ENCODE results near the gene MEIS3.
A peak's percentile ranks its signal among the peaks of the same experiment; 100 is the strongest.
"Not testable (repeated sequence)": the region's sequence is repeated elsewhere in the genome, so short reads cannot be mapped to it uniquely, and the experiment has no call there.

Gene MEIS3

DNA sequence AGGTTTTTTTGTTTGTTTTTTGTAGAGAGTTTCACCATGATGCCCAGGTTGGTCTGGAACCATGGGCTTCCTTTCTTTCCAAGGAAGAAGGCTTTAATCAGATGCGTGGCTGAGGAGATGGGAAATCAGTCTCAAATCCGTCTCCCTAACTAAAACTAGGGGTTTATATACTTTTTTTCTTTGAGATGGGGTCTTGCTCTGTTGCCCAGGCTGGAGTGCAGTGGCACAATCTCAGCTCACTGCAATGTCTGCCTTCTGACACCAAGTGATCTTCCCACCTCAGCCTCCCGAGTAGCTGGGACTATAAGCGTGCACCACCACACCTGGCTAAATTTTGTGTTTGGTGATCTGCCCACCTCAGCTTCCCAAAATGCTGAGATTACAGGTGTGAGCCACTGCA, 34.8 kb downstream of the MEIS3 start:
- DNase-seq (ENCODE audit: low spot score): not testable (repeated sequence)

GRCh38 chr19:47383890-47384289, 35.4 kb downstream of the MEIS3 start:
- not testable (repeated sequence) for DNase-seq (ENCODE audit: low spot score)

GRCh38 chr19:47381653-47382279, 37.6 kb downstream of the MEIS3 start:
- peak; percentile 14 for DNase-seq (ENCODE audit: low spot score)

- no peak for DNase-seq (ENCODE audit: low spot score)
Measured at GRCh38 chr19:47381121-47381520, 38.2 kb downstream of the MEIS3 start.

DNA sequence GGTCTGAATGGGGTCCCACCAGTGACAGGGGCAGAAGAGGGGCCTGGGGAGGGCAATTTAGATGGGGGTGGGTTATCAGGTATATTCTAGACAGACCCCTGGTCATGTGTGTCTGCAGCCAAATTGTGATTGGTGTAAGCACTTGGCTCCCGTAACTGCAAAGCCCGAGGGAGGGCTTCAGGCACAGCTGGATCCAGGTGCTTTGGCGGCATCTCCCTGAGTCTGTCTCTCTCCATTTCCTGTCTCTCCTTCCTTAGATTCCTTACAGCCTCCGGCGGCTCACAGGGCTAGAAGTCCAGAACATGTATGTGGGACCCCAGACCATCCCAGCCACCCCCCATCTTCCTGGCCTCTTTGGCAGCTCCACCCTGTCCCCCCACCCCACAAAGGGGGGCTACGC, 38.8 kb downstream of the MEIS3 start:
- DNase-seq (ENCODE audit: low spot score): no peak

- DNase-seq (ENCODE audit: low spot score): no peak
Measured at GRCh38 chr19:47379381-47379938, 39.9 kb downstream of the MEIS3 start.

GRCh38 chr19:47378246-47378645, 41.1 kb downstream of the MEIS3 start:
- no peak for DNase-seq (ENCODE audit: low spot score)

GRCh38 chr19:47377801-47378200, 41.5 kb downstream of the MEIS3 start:
- no peak for DNase-seq (ENCODE audit: low spot score)

DNA sequence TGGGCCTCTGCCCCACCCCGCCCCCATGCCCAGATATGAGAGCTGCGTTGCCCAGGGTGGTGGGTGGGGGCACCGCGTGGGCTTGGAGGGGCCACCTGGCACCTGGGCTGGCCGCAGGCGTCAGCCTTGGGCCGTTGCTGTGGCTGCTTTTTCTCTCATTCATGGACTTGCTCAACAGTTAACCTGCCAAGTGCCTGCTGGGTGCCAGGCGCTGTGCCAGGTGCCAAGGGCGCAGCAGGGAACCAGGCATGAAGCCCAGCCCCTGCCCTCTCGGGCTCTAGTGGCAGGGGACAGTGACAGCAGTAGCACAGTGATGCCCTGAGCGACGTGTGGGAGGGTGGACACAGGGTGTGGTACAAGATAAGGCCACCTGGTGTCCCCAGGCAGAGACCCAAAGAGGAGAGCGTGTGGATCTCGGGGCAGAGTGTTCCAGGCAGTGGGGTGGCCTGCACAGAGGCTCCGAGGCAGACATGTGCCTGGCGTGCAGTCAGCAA, 42.1 kb downstream of the MEIS3 start:
- DNase-seq (ENCODE audit: low spot score): no peak

GRCh38 chr19:47376589-47377144, 42.7 kb downstream of the MEIS3 start:
- no peak for DNase-seq (ENCODE audit: low spot score)

GRCh38 chr19:47375694-47376588, 43.4 kb downstream of the MEIS3 start:
- DNase-seq (ENCODE audit: low spot score): no peak

GRCh38 chr19:47374876-47375693, 44.2 kb downstream of the MEIS3 start:
- DNase-seq (ENCODE audit: low spot score): no peak

- DNase-seq (ENCODE audit: low spot score): no peak
Measured at GRCh38 chr19:47373246-47374240, 45.8 kb downstream of the MEIS3 start.

GRCh38 chr19:47372603-47373002, 46.7 kb downstream of the MEIS3 start:
- DNase-seq (ENCODE audit: low spot score): no peak

GRCh38 chr19:47371261-47371660, 48.1 kb downstream of the MEIS3 start:
- no peak for DNase-seq (ENCODE audit: low spot score)

DNA sequence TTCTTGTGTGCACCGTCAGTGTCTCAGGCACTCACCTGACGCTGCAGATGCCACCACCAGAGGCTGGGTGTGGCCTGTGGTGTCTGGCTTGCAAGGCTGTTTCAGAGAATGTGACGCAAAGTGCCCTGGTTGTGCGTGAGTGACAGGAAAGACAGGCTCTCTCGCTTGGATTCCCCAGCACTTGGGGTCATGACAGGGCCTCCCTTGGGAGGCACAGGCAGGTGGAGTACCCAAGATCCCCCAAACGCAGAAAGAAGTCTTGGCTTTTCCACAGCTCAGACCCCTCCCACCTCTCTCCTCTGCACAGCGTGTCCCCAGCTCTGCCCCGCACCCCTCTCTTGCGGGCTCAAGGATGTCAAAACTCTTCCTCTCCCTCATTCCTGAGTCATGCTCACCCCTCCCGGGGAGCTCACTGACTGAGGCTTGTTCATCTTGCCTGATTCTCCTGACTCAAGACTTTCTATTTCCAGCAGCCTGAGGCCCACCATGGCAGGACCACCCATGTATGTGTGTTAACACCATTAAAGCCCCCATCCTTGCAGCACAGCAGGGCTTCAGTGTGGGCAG, 49.2 kb downstream of the MEIS3 start:
- DNase-seq (ENCODE audit: low spot score): no peak

- not testable (repeated sequence) for DNase-seq (ENCODE audit: low spot score)
Measured at GRCh38 chr19:47365455-47365854, 53.9 kb downstream of the MEIS3 start.

DNA sequence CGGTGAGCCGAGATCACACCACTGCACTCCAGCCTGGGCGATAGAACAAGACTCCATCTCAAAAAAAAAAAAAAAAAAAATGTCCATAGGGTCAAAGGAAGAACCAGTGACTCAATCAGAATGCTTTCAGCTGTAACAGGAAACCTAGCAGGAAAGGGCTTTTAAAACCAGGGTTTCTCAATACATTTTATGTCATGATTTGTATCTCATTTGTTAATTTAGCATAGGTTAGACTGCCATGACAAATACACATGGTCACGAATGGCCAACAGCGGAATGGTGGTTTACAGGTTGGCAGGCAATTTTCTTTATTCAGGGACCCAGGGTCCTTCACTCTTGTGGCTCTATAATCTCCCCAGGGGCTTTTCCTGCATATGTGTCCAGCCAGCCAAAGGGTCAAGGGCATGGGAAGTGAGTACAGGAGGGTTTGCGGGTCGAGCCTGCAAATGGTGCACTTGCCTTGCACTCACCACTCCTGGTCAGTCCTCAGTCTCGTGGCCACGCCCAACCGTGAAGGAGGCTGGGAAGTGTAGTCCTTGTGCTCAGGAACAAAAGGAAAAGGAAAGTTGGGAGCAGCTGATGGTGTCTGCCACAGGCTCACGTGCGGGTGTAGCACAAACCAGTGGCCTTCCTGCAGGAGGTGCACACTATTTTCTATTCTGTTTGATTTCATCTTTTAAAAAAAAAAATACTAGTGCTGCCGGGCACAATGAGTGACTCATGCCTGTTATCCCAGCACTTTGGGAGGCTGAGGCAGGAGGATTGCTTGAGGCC, 55.4 kb downstream of the MEIS3 start:
- no peak for DNase-seq (ENCODE audit: low spot score)

DNA sequence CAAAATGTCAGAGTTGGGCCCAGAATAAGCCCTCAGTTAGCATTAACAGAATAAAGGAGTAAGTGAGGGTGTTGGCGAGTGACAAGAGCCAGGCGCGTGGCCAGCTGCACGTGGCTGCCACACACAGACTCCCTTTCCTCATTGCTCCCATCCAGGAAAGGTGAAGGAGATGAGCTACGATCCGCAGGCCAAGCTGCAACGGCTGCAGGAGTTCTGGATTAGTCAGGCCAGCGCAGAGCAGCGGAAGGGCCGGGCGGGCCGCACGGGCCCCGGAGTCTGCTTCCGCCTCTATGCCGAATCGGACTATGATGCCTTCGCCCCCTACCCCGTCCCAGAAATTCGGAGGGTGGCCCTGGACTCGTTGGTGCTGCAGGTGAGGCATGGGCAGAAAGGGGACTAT, 57.0 kb downstream of the MEIS3 start:
- no peak for DNase-seq (ENCODE audit: low spot score)

Measured in CD4-positive, alpha-beta T cell treated with Interleukin-2 at 100 ng/mL for 4 hours (primary cell).